ENCODE results near the gene CEP20.

The CEP20 gene

DNA sequence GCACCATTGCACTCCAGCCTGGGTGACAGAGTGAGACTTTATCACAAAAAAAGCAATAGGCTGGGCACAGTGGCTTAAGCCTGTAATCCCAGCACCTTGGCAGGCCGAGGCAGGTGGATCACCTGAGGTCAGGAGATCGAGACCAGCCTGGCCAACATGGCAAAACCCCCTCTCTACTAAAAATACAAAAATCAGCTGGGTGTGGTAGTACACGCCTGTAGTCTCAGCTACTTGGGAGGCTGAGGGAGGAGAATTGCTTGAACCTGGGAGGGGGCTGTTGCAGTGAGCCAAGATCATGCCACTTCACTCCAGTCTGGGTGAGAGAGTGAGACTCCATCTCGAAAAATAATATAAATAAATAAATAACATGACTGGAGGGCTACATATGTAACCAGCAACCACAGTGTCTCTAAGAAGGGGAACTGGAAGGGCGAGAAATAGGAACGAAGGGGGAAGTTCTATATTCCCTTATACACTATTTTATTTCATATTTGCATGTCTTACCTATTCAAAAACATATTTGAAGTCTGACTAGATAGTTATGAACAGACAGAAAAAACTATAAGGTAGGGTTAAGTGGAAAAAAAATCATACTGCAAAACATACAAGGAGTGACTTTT, 57.5 kb downstream of the CEP20 start:
- no peak for ATAC-seq
- DNase-seq = no peak

DNA sequence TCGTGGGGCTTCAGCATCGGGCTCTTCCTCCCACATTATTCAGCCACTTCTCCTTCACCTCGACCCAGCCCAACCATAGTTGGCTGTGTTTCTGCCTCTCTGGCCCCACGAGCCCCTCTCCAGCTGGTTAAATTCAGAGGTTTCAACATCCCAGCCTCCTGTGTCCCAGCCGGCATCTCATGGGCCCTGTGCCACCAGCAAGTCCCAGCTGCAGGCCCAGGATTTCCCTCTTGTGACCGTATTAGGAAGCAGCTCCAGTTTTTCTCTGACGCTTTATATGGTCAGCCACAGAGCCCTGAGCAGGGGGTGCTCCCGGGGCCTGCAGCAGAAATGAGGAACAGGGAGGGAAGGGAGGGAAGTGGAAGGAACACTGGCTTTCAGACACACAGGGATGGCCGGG, 58.9 kb downstream of the CEP20 start:
- ATAC-seq (no peak), DNase-seq (no peak)

DNA sequence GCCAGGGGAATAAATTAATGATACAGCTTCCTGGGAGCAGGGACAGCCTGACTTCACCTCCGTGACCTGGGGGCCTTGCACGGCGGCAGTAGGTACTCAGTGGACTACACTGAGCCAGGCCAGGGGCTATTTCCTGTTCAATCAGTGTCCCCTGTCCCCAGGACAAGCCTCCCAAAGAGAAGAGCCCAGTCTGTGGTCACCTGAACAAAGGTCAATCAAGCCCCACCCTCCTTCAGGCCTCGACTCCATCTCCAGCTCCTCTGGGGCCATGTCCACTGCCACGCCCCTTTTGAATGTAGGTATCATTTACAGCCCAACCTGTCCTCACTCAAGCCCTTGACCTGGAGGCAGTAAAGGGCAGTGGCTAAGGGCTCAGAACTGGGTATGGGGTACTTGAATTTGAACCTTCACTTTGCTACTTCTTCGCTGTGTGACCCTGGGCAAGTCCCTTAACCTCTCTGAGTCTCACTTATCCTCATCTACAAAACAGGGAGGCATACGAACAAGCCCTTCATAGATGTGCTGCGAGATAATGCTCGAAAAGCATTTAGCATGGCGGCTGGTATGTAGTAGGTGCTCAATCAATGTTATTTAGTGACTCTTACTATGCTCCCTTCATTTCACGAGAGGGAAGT, 60.6 kb downstream of the CEP20 start:
- DNase-seq = no peak
- no peak for ATAC-seq

DNA sequence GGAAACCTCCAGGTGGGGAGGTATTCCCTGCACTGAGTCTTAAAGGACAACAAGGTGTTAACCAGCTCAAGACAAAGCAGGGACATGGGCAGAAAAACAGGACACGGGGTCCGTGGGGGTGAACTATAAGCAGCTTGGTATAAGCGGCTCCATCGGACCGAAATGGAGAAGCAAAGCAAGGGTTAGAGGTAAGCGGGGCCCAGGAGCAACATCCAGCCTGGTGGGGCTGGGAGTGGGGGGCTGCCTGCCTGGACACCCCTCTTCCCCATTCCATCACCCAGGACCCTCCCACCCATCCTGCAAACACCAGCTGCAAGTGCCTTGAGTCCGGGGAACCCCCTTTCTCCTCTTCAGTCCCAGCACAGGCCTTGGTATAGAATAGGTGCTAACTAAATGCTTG, 61.1 kb downstream of the CEP20 start:
- ATAC-seq (no peak), DNase-seq (no peak)

DNA sequence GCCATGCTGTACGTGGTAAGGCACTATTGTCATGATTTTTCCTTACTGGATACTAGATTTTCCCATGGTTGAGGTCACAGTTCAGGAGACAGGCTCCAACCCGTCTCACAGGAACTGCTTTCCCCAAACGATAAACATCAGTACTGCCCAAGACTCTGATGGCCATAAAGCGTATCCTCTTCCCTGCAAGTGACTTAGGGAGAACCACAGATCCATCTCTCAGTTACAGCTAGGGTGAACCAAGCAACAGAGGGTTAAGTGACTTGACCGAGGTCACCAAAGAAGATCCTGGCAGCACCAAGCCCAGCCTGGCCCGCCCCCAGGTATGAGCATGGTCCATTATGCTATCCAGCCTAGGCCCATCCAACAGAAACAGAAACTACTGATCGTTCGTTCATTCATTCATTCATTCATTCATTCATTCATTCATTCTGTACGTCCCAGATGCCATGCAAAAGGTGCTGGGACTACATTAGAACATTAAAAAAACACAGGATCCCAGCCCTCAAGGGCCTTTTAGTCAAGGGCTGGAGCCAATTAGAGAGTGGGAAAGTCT, 62.6 kb downstream of the CEP20 start:
- ATAC-seq (no peak), DNase-seq (no peak)

DNA sequence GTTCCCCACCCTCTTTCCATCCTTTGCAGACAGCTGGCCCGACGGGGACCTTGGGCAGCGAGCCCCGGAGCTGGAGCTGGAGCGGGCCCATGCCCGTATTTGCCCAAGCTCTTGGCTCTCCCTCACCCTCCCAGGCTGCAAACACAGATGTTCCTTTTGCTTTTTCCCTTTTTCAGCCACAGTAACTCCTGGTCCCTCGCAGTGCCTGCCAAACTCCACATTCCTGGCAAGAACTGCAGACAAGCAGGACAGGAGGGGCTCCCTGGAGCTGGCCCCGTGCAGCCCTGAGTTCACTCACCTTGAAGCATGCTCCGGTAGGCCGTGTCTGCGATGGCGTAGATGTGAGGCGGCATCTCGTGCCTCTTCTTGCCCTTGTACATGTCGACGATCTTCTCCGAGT, 65.4 kb downstream of the CEP20 start:
- DNase-seq = no peak
- no peak for ATAC-seq

DNA sequence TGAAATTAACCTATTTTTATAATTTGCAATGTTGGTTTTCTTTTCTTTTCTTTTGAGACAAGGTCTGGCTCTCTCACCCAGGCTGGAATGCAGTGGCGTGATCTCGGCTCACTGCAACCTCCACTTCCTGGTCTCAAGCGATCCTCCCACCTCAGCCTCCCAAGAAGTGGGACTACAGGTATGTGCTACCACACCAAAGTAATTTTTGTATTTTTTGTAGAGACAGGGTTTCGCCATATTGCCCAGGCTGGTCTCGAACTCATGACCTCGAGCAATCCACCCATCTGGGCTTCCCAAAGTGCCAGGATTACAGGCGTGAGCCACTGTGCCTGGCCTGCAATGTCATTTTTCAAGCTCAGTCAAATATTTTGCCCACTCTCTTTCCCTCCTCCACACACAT, 67.6 kb downstream of the CEP20 start:
- DNase-seq = no peak
- no peak for ATAC-seq

DNA sequence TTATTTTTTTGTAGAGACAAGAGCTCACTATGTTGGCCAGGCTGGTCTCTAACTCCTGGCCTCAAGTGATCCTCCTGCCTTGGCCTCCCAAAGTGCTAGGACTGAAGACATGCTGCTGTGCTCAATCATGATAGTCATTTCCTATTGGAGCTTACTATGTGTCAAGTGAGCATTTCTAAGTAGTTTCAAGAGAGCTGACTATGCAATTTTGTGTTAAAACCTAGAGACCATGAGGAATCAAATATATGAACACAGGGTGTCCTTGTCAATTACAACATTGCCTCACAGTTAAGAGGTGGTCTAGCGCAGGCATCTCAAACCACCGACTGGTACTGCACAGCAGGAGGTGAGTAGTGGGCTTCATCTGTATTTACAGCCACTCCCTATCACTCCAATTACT, 69.4 kb downstream of the CEP20 start:
- ATAC-seq (no peak), DNase-seq (no peak)

DNA sequence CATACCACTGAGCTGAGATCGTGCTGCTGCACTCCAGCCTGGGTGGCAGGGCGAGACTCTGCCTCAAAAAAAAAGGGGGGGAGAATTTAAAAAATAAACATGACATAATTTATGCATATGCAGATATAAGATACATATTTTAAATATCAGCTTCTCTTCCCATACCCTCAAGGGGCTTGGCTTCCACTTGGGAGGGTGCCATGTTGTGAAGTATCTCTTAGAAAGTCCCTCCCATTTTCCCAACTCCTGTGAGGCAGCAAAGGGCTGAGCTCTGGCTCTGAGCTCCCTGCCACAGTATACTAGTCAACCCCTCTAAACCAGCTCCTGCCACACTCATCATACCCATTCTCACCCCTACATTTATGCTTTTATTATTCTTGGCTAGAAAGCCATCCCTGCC, 71.0 kb downstream of the CEP20 start:
- ATAC-seq (no peak), DNase-seq (no peak)

DNA sequence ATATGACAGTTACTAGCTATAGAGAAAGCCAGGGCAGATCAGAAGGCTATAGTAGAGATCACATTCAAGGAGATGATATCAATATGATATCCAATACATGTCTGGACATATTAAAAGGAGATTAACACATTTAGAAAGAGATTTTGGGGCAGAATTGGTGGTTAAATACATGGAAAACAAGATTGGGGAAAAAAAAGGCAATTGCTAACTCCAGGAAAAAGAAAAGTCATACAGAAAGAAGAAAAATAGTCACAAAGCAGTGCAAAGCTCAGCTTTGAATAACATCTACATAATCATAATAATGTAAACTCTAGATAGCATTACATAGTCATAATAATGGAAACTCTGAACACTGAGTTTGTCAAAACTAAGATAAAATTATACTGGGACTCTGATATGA, 72.2 kb downstream of the CEP20 start:
- DNase-seq (no peak), ATAC-seq (no peak)
